GM12878 (cell line): ENCODE data around the gene TLR5. TPM values are rescaled to one million over a fixed set of nuclear protein-coding genes. Genes with fewer than 3 reads are reported as not detected.

Experiments
- ATF3 ChIP-seq: IDR thresholded peaks from 2 replicates; pipeline ENCODE4 v1.6.1; 2011; ENCODE audit warnings: low read depth, mild to moderate bottlenecking, low read length, moderate library complexity, borderline replicate concordance; ENCODE audit errors: extremely low read depth
- BHLHE40 ChIP-seq, 2 experiments: fragments of 450-650 bp in 1 of 2; IDR thresholded peaks; 2 replicates each; pipeline ENCODE4 v1.6.1; 2011 to 2017; ENCODE audit warnings: low read depth in 2 of 2, borderline replicate concordance in 1 of 2, improper control_type of control experiment in 1 of 2, low read length in 1 of 2, mild to moderate bottlenecking in 1 of 2
- CHD1 ChIP-seq: IDR thresholded peaks from 2 replicates; pipeline ENCODE4 v1.6.1; 2012; ENCODE audit warnings: low read depth, low read length, improper control_type of control experiment
- CREB1 ChIP-seq: IDR thresholded peaks from 2 replicates; pipeline ENCODE4 v1.6.1; 2012; ENCODE audit warnings: low read depth, mild to moderate bottlenecking, inconsistent platforms
- ELK1 ChIP-seq: IDR thresholded peaks from 2 replicates; pipeline ENCODE4 v1.6.1; 2012; ENCODE audit warnings: low read depth, low read length, improper control_type of control experiment
- GATAD2B ChIP-seq: fragments of 450-650 bp; conservative IDR thresholded peaks from 2 replicates; pipeline ENCODE4 v1.6.1; 2017; ENCODE audit warnings: low read depth, mild to moderate bottlenecking, moderate library complexity
- IRF5 ChIP-seq: fragments of 450-650 bp; IDR thresholded peaks from 2 replicates; pipeline ENCODE4 v1.6.1; 2017; ENCODE audit warnings: borderline replicate concordance
- NFYB ChIP-seq: IDR thresholded peaks from 2 replicates; pipeline ENCODE4 v1.6.1; 2011; ENCODE audit warnings: low read depth, mild to moderate bottlenecking, low read length, improper control_type of control experiment, moderate library complexity; ENCODE audit not compliant: insufficient read depth
- NR2C2 ChIP-seq: IDR thresholded peaks from 2 replicates; pipeline ENCODE4 v1.6.1; 2011; ENCODE audit warnings: borderline replicate concordance, low read depth; ENCODE audit not compliant: control insufficient read depth, insufficient read length
- RCOR1 ChIP-seq: conservative IDR thresholded peaks from 2 replicates; pipeline ENCODE4 v1.6.1; 2012; ENCODE audit warnings: low read depth, low read length, improper control_type of control experiment
- SMAD1 ChIP-seq: fragments of 450-650 bp; IDR thresholded peaks from 2 replicates; pipeline ENCODE4 v1.6.1; 2018; ENCODE audit warnings: mild to moderate bottlenecking, low read depth; ENCODE audit not compliant: partially characterized antibody
- SP1 ChIP-seq: IDR thresholded peaks from one replicate; pipeline ENCODE4 v1.6.1; 2011; ENCODE audit warnings: low read depth, low read length
- ZBTB40 ChIP-seq: fragments of 450-650 bp; IDR thresholded peaks from 2 replicates; pipeline ENCODE4 v1.6.1; 2016; ENCODE audit warnings: mild to moderate bottlenecking, moderate library complexity, borderline replicate concordance
- polyA plus RNA-seq, 11 experiments: library from polyadenylated mRNA; depleted of rRNA in 4 of 11; unstranded in 6 of 11; stranded (reverse) in 5 of 11; fragments of >200 nt; fragmentation: Nextera tagmentation in 4 of 11; fragmentation: Illumina TruSeq in 1 of 11; extraction: Ambion mirVana in 4 of 11; extraction: Trizol in 1 of 11; gene quantifications; 1 replicate in 1 of 11; 2 replicates in 10 of 11; pipeline versions ENCODE4 v1.2.1 to v1.2.3, GENCODE V29; 2011 to 2016; ENCODE audit warnings: inconsistent platforms in 2 of 11, missing spikeins in 2 of 11, low read depth in 1 of 11
- total RNA-seq, 4 experiments: library from RNA; depleted of rRNA in 3 of 4; stranded (reverse); fragments of >200 nt in 3 of 4; fragmentation: Illumina TruSeq in 1 of 4; extraction: Trizol in 1 of 4; gene quantifications; 2 replicates each; pipeline versions ENCODE4 v1.2.1 to v1.2.3, GENCODE V29; 2013 to 2021

TLR5 gene
- total and polyA plus RNA-seq, 10 of the 15 experiments (the other 5 are each of a cell fraction or from before 2014, with no cell fraction given): 0.34 to 5.3 (median 0.79) TPM

- TF ChIP-seq ELK1: no peak
- TF ChIP-seq CHD1: no peak
- no peak for TF ChIP-seq SMAD1
- no peak for TF ChIP-seq GATAD2B
- TF ChIP-seq NFYB: no peak
- TF ChIP-seq CREB1: no peak
- TF ChIP-seq BHLHE40 (IDR thresholded peaks at IDR 0.05; ENCODE audit: borderline replicate concordance in 1 of 2, low read depth in 2 of 2, low read length in 1 of 2): no peak
- TF ChIP-seq IRF5: no peak
- TF ChIP-seq ATF3: no peak
- no peak for TF ChIP-seq ZBTB40
- no peak for TF ChIP-seq SP1
- no peak for TF ChIP-seq NR2C2
- no peak for TF ChIP-seq RCOR1
- TF ChIP-seq, all 136 proteins: peak for 0
These were observed 9.4 kb upstream of the TLR5 start (continued) for GRCh38 chr1:223152399-223152798.
